Activated CD4-positive, alpha-beta memory T cell treated with anti-CD3 and anti-CD28 coated beads, Interleukin-2, amount 10 ng/mL, durations not matched to agents 7 days and 5 days (primary cell): ENCODE data around the gene ETFB. TPM values are rescaled to one million over a fixed set of nuclear protein-coding genes. Genes with fewer than 3 reads are reported as not detected.

Experiments used
- CTCF ChIA-PET: fragments of 350-600 bp; sonication (Branson Sonifier 250); formaldehyde crosslinking; loops from one replicate; lab custom pipeline; 2021; ENCODE audit warnings: antibody characterized with exemption, inconsistent platforms; lab: Charles Lee
- POLR2A ChIA-PET: fragments of 350-600 bp; sonication (Branson Sonifier 250); formaldehyde crosslinking; loops from one replicate; lab custom pipeline; 2021; ENCODE audit warnings: antibody characterized with exemption; lab: Charles Lee
- DNase-seq: peaks from one replicate; pipeline ENCODE4 v3.0.0-alpha.2; 2020
- H3K27ac Mint-ChIP-seq: one replicate; pipeline ENCODE4 v1.8.0; 2021; ENCODE audit warnings: mild to moderate bottlenecking, mixed read lengths
- H3K27me3 Mint-ChIP-seq: one replicate; pipeline ENCODE4 v1.8.0; 2021; ENCODE audit warnings: mixed read lengths
- H3K36me3 Mint-ChIP-seq: one replicate; pipeline ENCODE4 v1.8.0; 2021; ENCODE audit warnings: low read depth, mixed read lengths
- H3K4me1 Mint-ChIP-seq: one replicate; pipeline ENCODE4 v1.8.0; 2021; ENCODE audit warnings: mixed read lengths
- H3K4me3 Mint-ChIP-seq: one replicate; pipeline ENCODE4 v1.8.0; 2021; ENCODE audit warnings: mild to moderate bottlenecking, mixed read lengths
- H3K9me3 Mint-ChIP-seq: one replicate; pipeline ENCODE4 v1.8.0; 2021; ENCODE audit warnings: mixed read lengths
- total RNA-seq, 2 experiments: library from RNA; stranded (reverse); gene quantifications; one replicate each; pipeline ENCODE4 v1.2.3, GENCODE V29; 2021

The ETFB gene
- total RNA-seq, 2 experiments from 2014 or later: 126 to 131 TPM

DNA sequence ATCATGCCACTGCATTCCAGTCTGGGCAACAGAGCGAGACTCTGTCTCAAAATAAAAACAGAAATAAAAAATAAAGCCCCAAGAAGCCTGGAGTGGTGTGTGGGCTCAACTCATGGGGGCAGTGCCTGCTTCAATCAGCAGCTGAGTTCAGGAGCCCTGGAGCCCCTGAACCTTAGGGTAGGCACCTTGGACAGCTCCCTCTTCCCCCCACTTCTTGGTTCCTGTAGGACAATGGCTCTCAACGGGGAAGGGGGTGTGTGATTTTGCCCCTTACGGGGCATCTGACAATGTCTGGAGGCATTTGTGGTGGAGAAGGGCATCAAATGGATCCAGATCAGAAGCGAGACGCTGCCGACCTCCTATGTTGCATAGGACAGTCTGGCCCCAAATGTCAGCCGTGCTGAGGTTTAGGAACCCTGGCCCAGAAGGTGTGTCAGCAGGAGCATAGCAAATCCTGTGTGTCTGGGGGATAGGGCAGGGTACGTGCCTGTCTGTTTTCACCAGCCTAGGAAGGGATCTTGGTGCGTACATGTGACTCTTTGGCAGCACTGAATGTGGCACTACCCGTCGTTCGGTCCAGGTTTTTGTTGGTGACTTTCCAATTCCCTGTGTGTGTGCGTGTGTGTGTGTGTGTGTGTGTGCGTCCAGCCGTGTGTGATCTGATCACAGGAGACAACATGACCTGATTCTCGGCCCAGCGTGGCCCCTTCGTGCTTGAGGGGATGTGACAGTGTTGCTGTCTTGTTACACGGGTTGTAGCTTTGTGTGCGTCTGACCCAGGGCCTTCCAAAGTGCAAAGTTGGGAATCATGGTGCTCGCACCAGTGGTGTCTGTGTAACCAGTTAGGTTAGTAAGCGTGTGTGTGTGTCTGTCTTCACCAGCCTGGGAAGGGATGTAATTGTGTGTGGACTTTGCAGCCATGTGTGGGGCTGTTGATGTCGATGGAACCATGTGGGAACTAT lies 47.2 kb downstream of the ETFB start:
- no peak overlapping the region for H3K4me3 Mint-ChIP-seq

GRCh38 chr19:51317968-51318367 lies 48.2 kb downstream of the ETFB start:
- no peak for DNase-seq
- no peaks in the 10 kb centered on the region for H3K36me3 Mint-ChIP-seq
- no peak overlapping the region for H3K27ac Mint-ChIP-seq
- no peak overlapping the region for H3K4me3 Mint-ChIP-seq
- H3K9me3 Mint-ChIP-seq: no peaks in the 10 kb centered on the region
- CTCF ChIA-PET: no interaction called here
- peaks cover 7% of the 10 kb centered on the region for H3K4me1 Mint-ChIP-seq
- peaks cover 35% of the 10 kb centered on the region for H3K27me3 Mint-ChIP-seq
- POLR2A ChIA-PET: no interaction called here

More for the DNA sequence above, 47.2 kb downstream of the ETFB start:
- Mint-ChIP-seq H3K27ac (no peak overlapping the region), H3K9me3 (no peaks in the 10 kb centered on the region), H3K36me3 (no peaks in the 10 kb centered on the region), H3K27me3 (peaks cover 37% of the 10 kb centered on the region), H3K4me1 (peaks cover 3% of the 10 kb centered on the region)
- CTCF ChIA-PET: no interaction called here
- POLR2A ChIA-PET: no interaction called here
- no peak for DNase-seq

GRCh38 chr19:51317376-51317775 lies 48.8 kb downstream of the ETFB start:
- H3K9me3 Mint-ChIP-seq: no peaks in the 10 kb centered on the region
- H3K4me3 Mint-ChIP-seq: no peak overlapping the region
- peaks cover 33% of the 10 kb centered on the region for H3K27me3 Mint-ChIP-seq
- POLR2A ChIA-PET: no interaction called here
- CTCF ChIA-PET: no interaction called here
- H3K27ac Mint-ChIP-seq: no peak overlapping the region
- H3K36me3 Mint-ChIP-seq: no peaks in the 10 kb centered on the region
- DNase-seq: no peak
- peaks cover 7% of the 10 kb centered on the region for H3K4me1 Mint-ChIP-seq

GRCh38 chr19:51316688-51317087 lies 49.5 kb downstream of the ETFB start:
- ChIA-PET CTCF (no interaction called here), POLR2A (no interaction called here)
- DNase-seq: no peak
- peaks cover 35% of the 10 kb centered on the region for H3K27me3 Mint-ChIP-seq
- H3K36me3 Mint-ChIP-seq: no peaks in the 10 kb centered on the region
- peaks cover 7% of the 10 kb centered on the region for H3K4me1 Mint-ChIP-seq
- H3K4me3 Mint-ChIP-seq: no peak overlapping the region
- no peak overlapping the region for H3K27ac Mint-ChIP-seq
- no peaks in the 10 kb centered on the region for H3K9me3 Mint-ChIP-seq

DNA sequence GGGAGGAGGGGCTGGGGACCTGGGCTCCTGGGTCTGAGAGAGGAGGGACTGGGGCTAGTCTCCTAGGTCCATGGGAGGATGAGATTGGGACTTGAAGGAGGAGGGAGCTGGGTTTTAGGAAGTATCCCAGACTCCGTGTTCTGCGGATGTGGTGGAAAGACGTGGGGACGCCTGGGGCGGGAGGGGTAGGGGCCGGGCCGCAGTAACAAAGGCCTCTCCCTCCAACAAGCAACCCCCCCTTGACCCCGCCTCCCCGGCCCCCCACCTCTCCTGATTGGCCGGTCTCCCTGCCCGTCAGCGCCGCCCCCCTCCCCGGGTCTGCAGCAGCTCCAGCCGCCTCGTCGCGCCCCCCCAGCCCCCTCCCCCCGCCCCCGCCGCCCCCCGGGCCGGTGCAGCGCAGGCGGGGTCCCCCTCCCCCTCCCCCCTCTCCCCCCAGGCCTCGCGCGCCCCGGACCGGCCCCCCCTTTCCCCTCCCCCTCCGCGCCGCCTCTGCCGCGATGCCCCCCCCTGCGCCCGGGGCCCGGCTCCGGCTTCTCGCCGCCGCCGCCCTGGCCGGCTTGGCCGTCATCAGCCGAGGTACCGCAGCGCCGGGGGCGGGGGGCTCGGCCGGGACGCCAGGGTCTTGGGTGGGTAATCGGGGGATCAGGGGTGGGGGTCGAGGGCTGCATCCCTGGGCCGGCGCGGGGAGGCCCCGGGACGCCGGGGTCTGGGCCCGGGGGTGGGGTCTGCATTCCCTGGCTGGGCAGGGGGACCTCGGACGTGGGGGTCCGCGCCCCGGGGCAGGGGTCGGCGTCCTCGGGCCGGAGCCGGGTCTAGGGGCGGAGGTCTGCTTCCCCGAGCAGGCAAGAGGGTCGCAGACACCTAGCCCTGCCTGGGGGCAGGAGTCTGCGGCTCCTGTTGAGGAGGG lies 54.6 kb downstream of the ETFB start, which contains the start of gene IGLON5:
TSS of gene IGLON5 (plus strand) at position 294 of the 907 bp plus-strand sequence. CDS start at position 498, 204 bp downstream.
- peaks cover 7% of the 10 kb centered on the region for H3K4me1 Mint-ChIP-seq
- peaks cover 10% of the 10 kb centered on the region for H3K9me3 Mint-ChIP-seq
- H3K36me3 Mint-ChIP-seq: no peaks in the 10 kb centered on the region
- H3K4me3 Mint-ChIP-seq: no peak within 1 kb of the TSS
- ChIA-PET POLR2A (no interaction called here), CTCF (no interaction called here)
- H3K27ac Mint-ChIP-seq: no peak within 1 kb of the TSS
- peaks cover 52% of the 10 kb centered on the region for H3K27me3 Mint-ChIP-seq
- DNase-seq: no peak

- POLR2A ChIA-PET: no interaction called here
These were observed 60.7 kb downstream of the ETFB start for GRCh38 chr19:51305479-51305878.

GRCh38 chr19:51301266-51301665 lies 64.9 kb downstream of the ETFB start:
- peaks cover 48% of the 10 kb centered on the region for H3K27me3 Mint-ChIP-seq
- H3K36me3 Mint-ChIP-seq: no peaks in the 10 kb centered on the region
- no peak for DNase-seq
- H3K9me3 Mint-ChIP-seq: peaks cover 15% of the 10 kb centered on the region
- H3K27ac Mint-ChIP-seq: no peak overlapping the region
- ChIA-PET POLR2A (no interaction called here), CTCF (interaction anchor here (1.0 to 1.3 kb wide), 2 partner anchors 142 to 360 kb away, joined by 3 read pairs; no protein-coding TSS in a partner anchor)
- H3K4me1 Mint-ChIP-seq: no peaks in the 10 kb centered on the region
- no peak overlapping the region for H3K4me3 Mint-ChIP-seq

More at GRCh38 chr19:51305479-51305878, 60.7 kb downstream of the ETFB start:
- no peak overlapping the region for H3K4me3 Mint-ChIP-seq
- H3K27ac Mint-ChIP-seq: no peak overlapping the region
- no peak for DNase-seq
- H3K4me1 Mint-ChIP-seq: no peaks in the 10 kb centered on the region
- no peaks in the 10 kb centered on the region for H3K36me3 Mint-ChIP-seq
- H3K9me3 Mint-ChIP-seq: peaks cover 28% of the 10 kb centered on the region
- peaks cover 57% of the 10 kb centered on the region for H3K27me3 Mint-ChIP-seq
- CTCF ChIA-PET: no interaction called here

- no peak overlapping the region for H3K27ac Mint-ChIP-seq
- POLR2A ChIA-PET: no interaction called here
- no peak overlapping the region for H3K4me3 Mint-ChIP-seq
- H3K27me3 Mint-ChIP-seq: peaks cover 26% of the 10 kb centered on the region
- H3K36me3 Mint-ChIP-seq: no peaks in the 10 kb centered on the region
- no peaks in the 10 kb centered on the region for H3K9me3 Mint-ChIP-seq
- peaks cover 3% of the 10 kb centered on the region for H3K4me1 Mint-ChIP-seq
- CTCF ChIA-PET: no interaction called here
- no peak for DNase-seq
These were observed 68.8 kb downstream of the ETFB start for GRCh38 chr19:51297406-51297805.

DNA sequence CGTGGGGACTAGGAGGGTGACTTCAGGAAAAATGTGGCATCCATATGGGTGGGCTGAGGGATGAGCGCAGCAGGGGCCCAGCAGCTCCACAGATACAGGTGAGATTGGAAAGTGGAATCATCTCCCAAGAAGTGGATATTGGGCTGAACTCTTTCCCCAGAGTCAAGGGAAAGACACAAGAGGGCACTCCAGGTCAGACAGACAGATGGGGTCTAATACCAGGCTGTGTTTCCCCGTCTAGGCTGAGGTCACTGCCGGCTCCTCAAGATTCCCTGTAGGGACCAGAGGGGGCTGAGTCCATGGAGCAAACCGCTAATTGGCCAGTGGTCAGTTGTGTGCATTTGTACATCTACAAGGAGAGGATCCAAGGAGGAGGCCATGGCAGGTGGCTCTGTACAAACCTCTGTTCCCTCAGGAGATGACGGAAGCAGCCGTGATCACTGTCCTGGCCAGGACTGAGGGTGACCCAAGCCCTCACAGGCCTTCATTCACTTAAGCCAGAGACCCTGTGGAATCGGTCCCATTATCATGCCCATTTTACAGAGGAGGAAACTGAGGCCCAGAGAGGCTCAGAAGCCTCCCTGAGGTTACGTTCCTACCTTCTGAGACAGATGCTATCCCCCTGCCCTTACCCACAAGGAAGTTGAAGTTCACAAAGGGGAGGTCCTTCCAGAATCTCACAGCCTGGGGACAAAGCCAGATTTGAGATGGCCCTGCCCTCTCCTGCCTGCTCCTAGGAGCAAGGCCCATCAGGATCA lies 69.7 kb downstream of the ETFB start:
- ChIA-PET CTCF (no interaction called here), POLR2A (no interaction called here)
- no peak overlapping the region for H3K4me3 Mint-ChIP-seq

DNA sequence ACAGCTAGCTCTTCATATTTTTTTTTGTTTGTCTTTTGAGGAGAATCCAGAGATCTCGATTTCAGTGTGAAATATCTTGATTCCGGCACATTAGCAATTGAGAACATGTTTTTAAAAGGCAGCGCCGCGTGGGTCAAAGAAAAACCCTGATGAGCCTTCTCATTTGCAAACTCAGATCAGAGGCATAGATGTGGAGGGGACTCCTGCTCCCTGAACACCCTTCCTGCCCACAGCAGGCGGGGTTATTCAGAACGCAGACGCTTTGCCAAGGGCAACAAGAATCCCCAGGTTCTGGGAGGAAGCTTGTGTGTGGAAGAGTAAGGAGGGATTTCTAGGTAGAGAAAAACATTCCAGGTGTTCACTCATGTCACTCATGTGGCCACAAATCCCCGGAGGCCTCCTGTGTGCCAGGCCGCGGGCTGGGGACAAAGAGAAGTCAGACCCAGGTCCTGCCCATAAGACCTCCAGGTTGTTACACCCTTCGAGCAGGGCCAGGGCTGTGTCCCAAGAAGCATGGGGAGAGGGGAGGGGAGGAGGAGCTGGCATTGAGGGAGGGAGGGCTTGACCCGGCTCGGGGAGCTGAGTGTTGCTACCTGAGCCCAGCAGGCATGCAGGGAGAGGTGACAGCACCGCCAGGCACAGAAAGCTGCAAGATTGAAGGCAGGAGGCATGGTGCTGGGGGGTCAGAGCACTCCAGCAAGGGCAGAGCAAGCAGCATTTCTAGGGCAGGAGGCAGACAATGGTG lies 70.6 kb downstream of the ETFB start:
- H3K9me3 Mint-ChIP-seq: no peaks in the 10 kb centered on the region

More for the DNA sequence above, 69.7 kb downstream of the ETFB start:
- H3K9me3 Mint-ChIP-seq: no peaks in the 10 kb centered on the region
- H3K36me3 Mint-ChIP-seq: no peaks in the 10 kb centered on the region
- peaks cover 21% of the 10 kb centered on the region for H3K27me3 Mint-ChIP-seq
- H3K4me1 Mint-ChIP-seq: peaks cover 3% of the 10 kb centered on the region
- no peak overlapping the region for H3K27ac Mint-ChIP-seq
- no peak for DNase-seq

More for the DNA sequence above, 70.6 kb downstream of the ETFB start:
- Mint-ChIP-seq H3K36me3 (no peaks in the 10 kb centered on the region), H3K27me3 (peaks cover 18% of the 10 kb centered on the region), H3K27ac (no peak overlapping the region), H3K4me1 (peaks cover 3% of the 10 kb centered on the region), H3K4me3 (no peak overlapping the region)
- POLR2A ChIA-PET: no interaction called here
- CTCF ChIA-PET: no interaction called here
- DNase-seq: no peak
